Adipocyte (in vitro differentiated cells): Measurements from ENCODE around the gene AFAP1.

ENCODE experiments used
- DNase-seq: peaks from one replicate; pipeline ENCODE4 v3.0.0-alpha.2; 2015; ENCODE audit warnings: low read depth
- H3K27me3 ChIP-seq: replicated peaks from 2 replicates; pipeline ENCODE4 v1.7.0; 2013; ENCODE audit warnings: mild to moderate bottlenecking, low read length, moderate library complexity; ENCODE audit not compliant: control insufficient read depth, insufficient read depth
- H3K36me3 ChIP-seq: 2 replicates; pipeline ENCODE4 v1.7.0; 2013; ENCODE audit warnings: low read length, mild to moderate bottlenecking, moderate library complexity; ENCODE audit not compliant: control insufficient read depth, insufficient read depth, severe bottlenecking
- H3K4me1 ChIP-seq: 2 replicates; pipeline ENCODE4 v1.7.0; 2013; ENCODE audit warnings: mild to moderate bottlenecking, low read length, moderate library complexity; ENCODE audit not compliant: control insufficient read depth, insufficient read depth
- H3K4me3 ChIP-seq: 2 replicates; pipeline ENCODE4 v1.7.0; 2013; ENCODE audit warnings: mild to moderate bottlenecking, low read length, moderate library complexity
- H3K9ac ChIP-seq: 2 replicates; pipeline ENCODE4 v1.7.0; 2013; ENCODE audit warnings: mild to moderate bottlenecking, low read length, moderate library complexity
- H3K9me3 ChIP-seq: 2 replicates; pipeline ENCODE4 v1.7.0; 2013; ENCODE audit warnings: mild to moderate bottlenecking, low read length, moderate library complexity; ENCODE audit not compliant: control insufficient read depth

AFAP1 gene

DNA sequence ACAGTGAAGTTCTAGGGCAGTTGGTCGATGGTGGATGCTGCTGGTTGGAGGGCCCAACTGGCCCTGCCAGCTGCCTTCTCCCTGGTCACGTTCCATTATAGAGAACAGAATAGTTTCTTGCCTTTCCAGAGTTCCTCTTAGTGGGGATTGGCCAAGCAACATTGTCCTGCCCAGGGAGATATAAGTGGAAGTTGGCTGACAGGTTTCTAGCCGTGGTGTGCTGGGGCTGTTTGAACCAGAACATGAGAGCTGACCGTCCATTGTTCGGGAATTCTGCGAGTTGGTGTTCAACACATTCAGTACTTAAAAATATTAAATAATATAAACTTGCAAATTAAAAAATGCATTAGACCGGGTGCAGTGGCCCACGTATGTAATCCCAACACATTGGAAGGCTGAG lies 3.5 kb upstream of the AFAP1 start:
- H3K4me3 ChIP-seq, result no peak overlapping the region
- no peak overlapping the region for H3K9ac ChIP-seq
- DNase-seq, result no peak
- H3K36me3 ChIP-seq, result no peaks in the 10 kb centered on the region
- no peaks in the 10 kb centered on the region for H3K27me3 ChIP-seq
- no peaks in the 10 kb centered on the region for H3K9me3 ChIP-seq
- H3K4me1 ChIP-seq, result peaks cover 54% of the 10 kb centered on the region

DNA sequence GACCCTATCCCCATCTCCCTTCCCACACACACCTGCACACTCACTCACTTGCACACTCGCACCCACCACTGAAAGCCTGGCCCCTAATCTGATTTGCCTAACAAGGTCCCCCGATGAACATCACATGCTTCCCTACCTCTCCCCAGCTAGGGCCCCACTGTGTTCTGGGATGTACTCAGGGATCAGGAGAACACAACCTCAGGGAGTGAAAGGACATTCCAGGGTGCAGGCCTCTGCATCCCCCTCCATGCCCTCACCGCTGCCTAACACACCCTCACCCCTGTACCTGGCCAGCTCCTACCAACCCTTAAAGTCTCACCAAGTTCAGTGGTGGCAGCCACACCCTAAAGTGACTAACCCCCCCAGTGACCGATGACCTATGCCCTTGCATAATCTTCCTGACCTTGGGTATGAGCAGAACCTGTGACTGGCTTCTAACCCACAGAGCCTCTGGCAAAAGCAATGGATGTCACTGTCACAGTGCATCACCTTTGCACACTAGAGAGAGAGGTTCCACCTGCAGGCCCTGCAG lies 2.4 kb upstream of the AFAP1 start:
- Histone ChIP-seq H3K36me3 (no peaks in the 10 kb centered on the region), H3K9ac (no peak overlapping the region), H3K9me3 (no peaks in the 10 kb centered on the region), H3K4me1 (peaks cover 60% of the 10 kb centered on the region), H3K4me3 (no peak overlapping the region), H3K27me3 (no peaks in the 10 kb centered on the region)
- no peak for DNase-seq

DNA sequence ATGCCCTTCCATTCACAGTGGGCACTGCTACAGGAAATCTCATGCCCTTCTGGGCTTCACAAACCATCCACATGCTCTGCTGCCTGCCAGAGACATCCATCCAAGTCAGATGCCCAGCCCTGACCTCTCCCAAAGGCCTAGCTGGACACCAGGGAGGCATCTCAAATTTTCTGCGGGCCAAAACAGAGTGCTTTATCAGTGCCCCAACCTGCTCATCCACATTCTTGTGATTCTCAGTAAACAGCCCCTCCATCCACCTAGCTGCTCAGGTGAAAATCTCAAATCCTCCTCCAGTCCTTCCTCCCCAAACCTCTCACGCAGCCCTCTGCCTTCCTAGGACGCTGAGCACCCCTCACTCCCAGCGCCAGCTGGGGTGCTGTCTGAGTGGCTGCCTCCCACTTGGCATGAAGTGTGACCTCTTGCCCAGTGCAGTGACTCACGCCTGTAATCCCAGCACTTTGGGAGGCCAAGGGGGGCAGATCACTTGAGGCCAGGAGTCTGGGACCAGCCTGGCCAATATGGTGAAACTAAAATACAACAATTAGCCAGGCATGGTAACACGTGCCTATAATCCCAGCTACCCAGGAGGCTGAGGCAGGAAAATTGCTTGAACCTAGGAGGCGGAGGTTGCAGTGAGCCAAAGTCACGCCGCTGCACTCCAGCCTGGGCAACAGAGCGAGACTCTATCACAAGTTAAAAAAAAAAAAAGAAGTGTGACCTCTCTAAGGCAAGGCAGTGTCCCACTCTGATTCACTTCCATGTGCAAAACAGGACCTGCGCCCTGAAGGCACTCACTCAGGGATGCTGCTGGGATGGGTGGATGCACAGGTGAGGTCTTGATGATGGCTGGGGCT lies 1.7 kb upstream of the AFAP1 start:
- Histone ChIP-seq H3K4me1 (peaks cover 65% of the 10 kb centered on the region), H3K36me3 (no peaks in the 10 kb centered on the region), H3K27me3 (no peaks in the 10 kb centered on the region), H3K4me3 (no peak overlapping the region), H3K9ac (peak overlapping the region; percentile 21), H3K9me3 (no peaks in the 10 kb centered on the region)
- DNase-seq, result no peak

GRCh38 chr4:7938609-7939376 lies 868 bp downstream of the AFAP1 start:
- Histone ChIP-seq H3K36me3 (peaks cover 5% of the 10 kb centered on the region), H3K4me1 (peaks cover 63% of the 10 kb centered on the region), H3K27me3 (no peaks in the 10 kb centered on the region), H3K4me3 (peak overlapping the region; percentile 86), H3K9me3 (no peaks in the 10 kb centered on the region), H3K9ac (peak overlapping the region; percentile 95)
- DNase-seq, result peak; percentile 74

- Histone ChIP-seq H3K9ac (peak overlapping the region; percentile 95), H3K27me3 (no peaks in the 10 kb centered on the region), H3K9me3 (no peaks in the 10 kb centered on the region), H3K36me3 (peaks cover 8% of the 10 kb centered on the region), H3K4me1 (peaks cover 61% of the 10 kb centered on the region), H3K4me3 (peak overlapping the region; percentile 86)
- no peak for DNase-seq
Measured at GRCh38 chr4:7938266-7938608, 1.4 kb downstream of the AFAP1 start.

DNA sequence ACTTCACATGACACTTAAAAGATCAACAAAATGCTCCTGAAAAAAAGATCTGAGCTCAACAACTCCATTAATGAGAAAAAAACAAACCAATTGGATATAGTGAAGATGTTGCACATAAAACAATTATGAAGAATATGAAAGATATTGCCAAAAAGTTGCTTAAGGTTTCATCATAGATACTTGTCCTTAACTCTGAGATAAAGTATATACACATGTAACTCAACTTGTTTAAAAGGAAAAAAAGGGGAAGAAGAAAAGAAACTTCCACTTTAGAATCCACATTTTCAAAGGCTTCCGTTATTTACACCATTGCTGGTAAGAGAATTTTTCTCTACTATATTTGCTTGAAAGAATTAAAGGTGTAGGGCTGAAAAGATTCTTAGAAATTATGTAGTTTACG lies 2.7 kb downstream of the AFAP1 start:
- Histone ChIP-seq H3K9me3 (no peaks in the 10 kb centered on the region), H3K27me3 (no peaks in the 10 kb centered on the region), H3K4me1 (peaks cover 49% of the 10 kb centered on the region), H3K36me3 (peaks cover 8% of the 10 kb centered on the region), H3K4me3 (peak overlapping the region; percentile 86), H3K9ac (peak overlapping the region; percentile 95)
- peak; percentile 74 for DNase-seq

DNA sequence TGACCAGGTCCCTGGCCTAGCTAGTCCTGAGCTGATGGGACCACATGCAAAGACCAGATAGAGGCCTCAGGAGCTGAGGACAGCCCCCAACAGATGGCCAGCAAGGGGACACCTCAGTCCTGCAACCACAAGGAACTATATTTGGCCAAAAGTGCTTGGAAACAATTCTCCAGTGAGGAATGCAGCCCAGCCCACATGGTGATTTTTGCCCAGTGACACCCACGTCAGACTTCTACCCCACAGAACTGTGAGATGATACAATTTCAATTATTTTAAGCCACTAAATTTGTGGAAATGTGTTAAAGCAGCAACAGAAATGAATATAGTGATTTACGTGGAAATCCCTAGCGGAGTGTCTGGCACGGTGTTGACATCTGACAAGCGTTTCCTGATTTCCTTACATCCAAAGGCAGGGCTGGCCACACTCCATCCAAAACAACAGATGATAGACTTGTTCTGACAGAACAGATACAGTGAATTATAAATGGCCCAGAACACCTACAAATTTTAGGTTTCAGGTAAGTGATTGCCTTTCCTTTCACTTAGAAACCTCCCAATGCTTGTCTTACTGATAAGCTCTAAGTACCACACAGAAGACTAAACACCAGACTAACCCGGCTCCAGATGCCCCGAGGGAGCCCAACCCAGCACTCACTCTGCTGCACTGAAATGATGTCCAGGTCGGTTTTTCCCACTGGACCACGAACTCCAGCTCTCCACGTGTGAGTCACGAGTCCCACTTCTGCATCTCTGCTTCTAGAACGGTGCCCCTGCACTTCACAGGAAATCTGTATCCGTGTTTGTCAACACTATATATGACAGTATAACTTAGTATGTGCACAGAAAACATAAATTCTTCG lies 5.8 kb downstream of the AFAP1 start:
- H3K9ac ChIP-seq, result no peak overlapping the region
- peaks cover 8% of the 10 kb centered on the region for H3K36me3 ChIP-seq
- no peaks in the 10 kb centered on the region for H3K9me3 ChIP-seq
- peaks cover 42% of the 10 kb centered on the region for H3K4me1 ChIP-seq
- no peak overlapping the region for H3K4me3 ChIP-seq
- DNase-seq, result no peak
- no peaks in the 10 kb centered on the region for H3K27me3 ChIP-seq

DNA sequence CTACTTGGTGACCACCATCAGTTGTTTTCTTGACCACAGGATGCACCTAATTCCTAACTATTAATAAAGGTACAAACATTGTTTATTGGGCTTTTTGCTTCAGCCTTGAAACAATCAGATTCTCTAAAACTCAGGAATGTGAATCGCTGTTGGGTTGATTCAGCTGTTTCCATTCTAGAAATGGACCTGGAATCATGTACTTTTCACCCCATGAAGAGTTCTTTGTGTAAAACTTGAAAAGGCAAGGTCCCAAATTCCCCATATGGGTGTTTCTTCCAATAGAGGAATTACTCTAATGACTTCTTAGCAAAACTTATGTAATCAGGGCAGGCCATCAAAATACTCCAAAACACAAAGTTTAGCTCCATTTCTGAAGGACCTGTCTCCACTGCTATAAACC lies 7.4 kb downstream of the AFAP1 start:
- Histone ChIP-seq H3K27me3 (no peaks in the 10 kb centered on the region), H3K36me3 (peaks cover 8% of the 10 kb centered on the region), H3K9ac (no peak overlapping the region), H3K9me3 (no peaks in the 10 kb centered on the region), H3K4me1 (peaks cover 38% of the 10 kb centered on the region), H3K4me3 (no peak overlapping the region)
- no peak for DNase-seq

- Histone ChIP-seq H3K27me3 (no peaks in the 10 kb centered on the region), H3K36me3 (peaks cover 8% of the 10 kb centered on the region), H3K4me3 (no peak overlapping the region), H3K9ac (peak overlapping the region; percentile 17), H3K9me3 (no peaks in the 10 kb centered on the region), H3K4me1 (peaks cover 20% of the 10 kb centered on the region)
- DNase-seq, result peak; percentile 46
Measured at GRCh38 chr4:7929118-7929951, 10.3 kb downstream of the AFAP1 start.

DNA sequence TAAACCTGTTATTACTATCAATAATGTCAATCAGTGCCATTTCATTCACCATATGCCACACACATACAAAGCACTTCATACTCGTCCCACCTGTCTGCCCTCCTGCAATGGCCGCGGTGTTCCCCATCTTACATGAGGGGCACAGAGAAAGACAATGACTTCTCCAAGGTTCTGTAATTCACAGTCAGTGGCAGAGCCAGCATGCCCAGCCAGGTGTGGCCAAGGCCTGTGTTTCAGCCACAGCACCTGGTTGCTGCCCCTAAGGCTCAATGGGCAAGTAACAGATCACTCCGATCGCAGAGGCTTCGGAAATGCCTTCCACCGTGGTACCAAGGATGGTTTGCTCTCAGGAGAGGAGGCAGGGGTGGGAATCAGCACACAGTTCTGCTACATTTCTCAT lies 10.9 kb downstream of the AFAP1 start:
- H3K4me3 ChIP-seq, result no peak overlapping the region
- H3K27me3 ChIP-seq, result no peaks in the 10 kb centered on the region
- no peak for DNase-seq
- peaks cover 18% of the 10 kb centered on the region for H3K4me1 ChIP-seq
- peaks cover 3% of the 10 kb centered on the region for H3K36me3 ChIP-seq
- no peaks in the 10 kb centered on the region for H3K9me3 ChIP-seq
- no peak overlapping the region for H3K9ac ChIP-seq
